K562 (cell line): ENCODE measurements around the gene MRPL9. TPM values are rescaled to one million over a fixed set of nuclear protein-coding genes. Genes with fewer than 3 reads are reported as not detected.

Source experiments
- ATAC-seq: fragments of 200-7000 bp; cut with Tn5 transposase; 3 replicates; pipeline ENCODE4 v1.9.1; 2020; ENCODE audit warnings: moderate library complexity
- BruUV-seq: library from RNA; stranded (reverse); fragments of 400-500 nt; replicated peaks from 2 replicates; lab custom pipeline; 2021; lab: Mats Ljungman, UMichigan
- CTCF ChIA-PET: fragments of 300-600 bp; formaldehyde crosslinking; extraction: SDS; loops from one replicate; lab custom pipeline; 2021; ENCODE audit warnings: low intra/inter-chr PET ratio; lab: Yijun Ruan, JAX
- POLR2A ChIA-PET: fragments of 300-600, 350-650 bp; sonication (Branson Sonifier 250); formaldehyde crosslinking; extraction: SDS; loops from one replicate; lab custom pipeline; 2021; ENCODE audit warnings: antibody characterized with exemption, inconsistent platforms; lab: Yijun Ruan, JAX
- DNase-seq, 4 experiments: peaks; one replicate each; pipeline versions ENCODE4 v3.0.0 to v3.0.0-alpha.2; 2011 to 2018; ENCODE audit warnings: low spot score in 3 of 4, mixed read lengths in 3 of 4; ENCODE audit errors: extremely low read depth in 1 of 4
- FAIRE-seq: peaks from 2 replicates; lab custom pipeline; 2011; peaks lifted over from hg19 to GRCh38; lab: Jason Lieb, UNC
- H2AFZ ChIP-seq: 2 replicates; pipeline ENCODE4 v1.6.0; 2011; ENCODE audit warnings: low read depth, low read length, control low read depth, inconsistent platforms
- H3K27ac ChIP-seq: fragments of 200-600 bp; 3 replicates; pipeline ENCODE4 v1.8.0; 2011; ENCODE audit warnings: low read depth, mild to moderate bottlenecking, control low read depth, inconsistent platforms, low read length, moderate library complexity, mixed read lengths; ENCODE audit errors: extremely low read depth
- H3K27me3 ChIP-seq, 2 experiments: fragments of 300-600 bp in 1 of 2; 2 replicates in 1 of 2; 3 replicates in 1 of 2; pipeline versions ENCODE4 v1.6.0 to v1.8.0; 2011; ENCODE audit warnings: inconsistent platforms in 2 of 2, low read length in 2 of 2, mild to moderate bottlenecking in 1 of 2, mixed read lengths in 1 of 2, moderate library complexity in 1 of 2; ENCODE audit not compliant: control insufficient read depth in 2 of 2, insufficient read depth in 2 of 2
- H3K36me3 ChIP-seq: fragments of 300-600 bp; 3 replicates; pipeline ENCODE4 v1.8.0; 2011; ENCODE audit warnings: mild to moderate bottlenecking, low read length, inconsistent platforms; ENCODE audit not compliant: control insufficient read depth, insufficient read depth
- H3K4me1 ChIP-seq, 2 experiments: fragments of 200-600 bp in 1 of 2; replicated peaks in 1 of 2; 2 replicates in 1 of 2; 3 replicates in 1 of 2; pipeline versions ENCODE4 v1.5.1 to v1.8.0; 2011; ENCODE audit warnings: inconsistent platforms in 2 of 2, low read length in 2 of 2, mild to moderate bottlenecking in 1 of 2, mixed read lengths in 1 of 2, moderate library complexity in 1 of 2; ENCODE audit not compliant: control insufficient read depth in 2 of 2, insufficient read depth in 2 of 2
- H3K4me2 ChIP-seq: 2 replicates; pipeline ENCODE4 v1.6.1; 2011; ENCODE audit warnings: low read length, control low read depth, inconsistent platforms, mixed read lengths; ENCODE audit not compliant: insufficient read depth
- H3K4me3 ChIP-seq: fragments of 200-600 bp; sonication (generic), shearing (Covaris generic); 2 replicates; pipeline ENCODE4 v1.5.1; 2016; ENCODE audit warnings: control low read depth, inconsistent platforms
- H3K79me2 ChIP-seq: fragments of 200-600 bp; 3 replicates; pipeline ENCODE4 v1.8.0; 2011; ENCODE audit warnings: low read length, inconsistent platforms; ENCODE audit not compliant: control insufficient read depth, insufficient read depth
- H3K9ac ChIP-seq, 2 experiments: 2 replicates each; pipeline versions ENCODE4 v1.6.0 to v1.6.1; 2011; ENCODE audit warnings: low read depth in 2 of 2, low read length in 2 of 2, control low read depth in 1 of 2, inconsistent platforms in 1 of 2, mild to moderate bottlenecking in 1 of 2, mixed read lengths in 1 of 2; ENCODE audit not compliant: insufficient read depth in 1 of 2
- H3K9me1 ChIP-seq: one replicate; pipeline ENCODE4 v1.6.0; 2011; ENCODE audit warnings: inconsistent platforms, mild to moderate bottlenecking, low read length, moderate library complexity; ENCODE audit not compliant: control insufficient read depth, insufficient read depth
- H3K9me3 ChIP-seq: replicated peaks from 2 replicates; pipeline ENCODE4 v1.5.1; 2011; ENCODE audit warnings: low read depth, low read length, inconsistent platforms; ENCODE audit not compliant: control insufficient read depth, insufficient read depth
- H4K20me1 ChIP-seq: replicated peaks from 2 replicates; pipeline ENCODE4 v1.6.1; 2011; ENCODE audit warnings: low read length, inconsistent platforms, mixed read lengths; ENCODE audit not compliant: control insufficient read depth, insufficient read depth
- CEBPB ChIP-seq: fragments of 450-650 bp; IDR thresholded peaks from 2 replicates; pipeline ENCODE4 v1.6.1; 2016; ENCODE audit warnings: missing genetic modification characterization, missing compliant biosample characterization
- GABPB2 ChIP-seq: fragments of 250-450 bp; sonication (Bioruptor Pico); conservative IDR thresholded peaks from 2 replicates; pipeline ENCODE4 v1.5.1; 2021; ENCODE audit warnings: mild to moderate bottlenecking
- HDAC1 ChIP-seq, 2 experiments: fragments of 450-650 bp; IDR thresholded peaks; 2 replicates each; pipeline ENCODE4 v1.6.1; 2016 to 2017; ENCODE audit warnings: inconsistent platforms in 1 of 2, mild to moderate bottlenecking in 1 of 2, moderate library complexity in 1 of 2
- NFIX ChIP-seq: fragments of 250-450 bp; sonication (Bioruptor Pico); IDR thresholded peaks from 2 replicates; pipeline ENCODE4 v1.4.0; 2020; ENCODE audit warnings: low read depth, mild to moderate bottlenecking, moderate library complexity
- NUFIP1 ChIP-seq: fragments of 450-650 bp; IDR thresholded peaks from 2 replicates; pipeline ENCODE4 v1.6.1; 2018; ENCODE audit not compliant: partially characterized antibody
- PHF21A ChIP-seq: fragments of 450-650 bp; IDR thresholded peaks from 2 replicates; pipeline ENCODE4 v1.6.1; 2017; ENCODE audit warnings: low read depth, borderline replicate concordance
- PHTF2 ChIP-seq: fragments of 250-450 bp; sonication (Bioruptor Pico); IDR thresholded peaks from 2 replicates; pipeline ENCODE4 v1.5.0; 2021; ENCODE audit warnings: mild to moderate bottlenecking
- ZNF174 ChIP-seq: fragments of 250-450 bp; sonication (Bioruptor Pico); IDR thresholded peaks from 2 replicates; pipeline ENCODE4 v1.4.0; 2020; ENCODE audit warnings: mild to moderate bottlenecking
- ZNF41 ChIP-seq: fragments of 250-450 bp; sonication (Bioruptor Pico); conservative IDR thresholded peaks from 2 replicates; pipeline ENCODE4 v1.4.0; 2020; ENCODE audit warnings: mild to moderate bottlenecking
- ZNF586 ChIP-seq: fragments of 450-650 bp; formaldehyde crosslinking; conservative IDR thresholded peaks from 2 replicates; pipeline ENCODE4 v1.4.0; 2020; ENCODE audit warnings: mild to moderate bottlenecking, moderate library complexity
- ZNF778 ChIP-seq: fragments of 450-650 bp; formaldehyde crosslinking; IDR thresholded peaks from 2 replicates; pipeline ENCODE4 v1.4.0; 2020; ENCODE audit warnings: mild to moderate bottlenecking, moderate library complexity
- WGBS: fragments of 100-300 bp; shearing (Covaris generic); methylation state at CpG from one replicate; pipeline ENCODE4 v1.1.6; 2016; ENCODE audit warnings: low coverage, mixed read lengths; ENCODE audit not compliant: insufficient coverage; ENCODE audit errors: missing lambda C conversion rate; 5-methylcytosine and 5-hydroxymethylcytosine counted together
- in situ Hi-C: fragments of 300-500 bp; cut with MboI; formaldehyde crosslinking; loops from 4 replicates; pipeline ENCODE4 v1.15.0; 2018; ENCODE audit warnings: inconsistent platforms, mixed read lengths
- intact Hi-C: fragments of 100-400 bp; cut with micrococcal nuclease; formaldehyde crosslinking; loops from 2 replicates; pipeline ENCODE4 v1.14.2; 2022
- polyA plus RNA-seq, 8 experiments: library from polyadenylated mRNA; depleted of rRNA in 4 of 8; stranded (reverse) in 5 of 8; unstranded in 3 of 8; fragments of >200 nt; fragmentation: Nextera tagmentation in 2 of 8; fragmentation: Illumina TruSeq in 1 of 8; extraction: Ambion mirVana in 2 of 8; extraction: Trizol in 1 of 8; gene quantifications; 2 replicates each; pipeline versions ENCODE4 v1.2.1 to v1.2.3, GENCODE V29; 2011 to 2014; ENCODE audit warnings: inconsistent platforms in 1 of 8, missing spikeins in 1 of 8
- total RNA-seq, 7 experiments: library from RNA; depleted of rRNA in 6 of 7; stranded (reverse); fragments of >200 nt in 6 of 7; fragmentation: Illumina TruSeq in 2 of 7; extraction: Trizol in 2 of 7; gene quantifications; 2 replicates each; pipeline versions ENCODE4 v1.2.1 to v1.2.3, GENCODE V29; 2011 to 2021; ENCODE audit warnings: low replicate concordance in 1 of 7
- TF ChIP-seq, protein P1 (sequence below): fragments of 250-450 bp; sonication (Bioruptor Pico); IDR thresholded peaks from 2 replicates; pipeline ENCODE4 v1.5.0; 2021
- TF ChIP-seq, protein P2 (sequence below): sonication (generic); formaldehyde crosslinking; IDR thresholded peaks from 2 replicates; pipeline ENCODE4 v1.8.1; 2023; ENCODE audit warnings: mild to moderate bottlenecking, missing genetic modification reagents, moderate library complexity
- TF ChIP-seq, protein P3 (sequence below): sonication (generic); formaldehyde crosslinking; IDR thresholded peaks from 2 replicates; pipeline ENCODE4 v1.9.0; 2022; ENCODE audit warnings: mild to moderate bottlenecking, missing genetic modification reagents
- TF ChIP-seq, protein P4 (sequence below): fragments of 250-450 bp; sonication (Bioruptor Pico); IDR thresholded peaks from 2 replicates; pipeline ENCODE4 v1.8.0; 2022; ENCODE audit warnings: inconsistent platforms, mild to moderate bottlenecking, moderate library complexity, borderline replicate concordance
- TF ChIP-seq, protein P5 (sequence below): sonication (generic); formaldehyde crosslinking; IDR thresholded peaks from 2 replicates; pipeline ENCODE4 v1.8.0; 2022; ENCODE audit warnings: missing genetic modification reagents, mild to moderate bottlenecking, borderline replicate concordance

The MRPL9 gene
- total and polyA plus RNA-seq, 9 of the 15 experiments (the other 6 are each of a cell fraction or from before 2014, with no cell fraction given), result 38.0 to 162 (median 111) TPM

DNA sequence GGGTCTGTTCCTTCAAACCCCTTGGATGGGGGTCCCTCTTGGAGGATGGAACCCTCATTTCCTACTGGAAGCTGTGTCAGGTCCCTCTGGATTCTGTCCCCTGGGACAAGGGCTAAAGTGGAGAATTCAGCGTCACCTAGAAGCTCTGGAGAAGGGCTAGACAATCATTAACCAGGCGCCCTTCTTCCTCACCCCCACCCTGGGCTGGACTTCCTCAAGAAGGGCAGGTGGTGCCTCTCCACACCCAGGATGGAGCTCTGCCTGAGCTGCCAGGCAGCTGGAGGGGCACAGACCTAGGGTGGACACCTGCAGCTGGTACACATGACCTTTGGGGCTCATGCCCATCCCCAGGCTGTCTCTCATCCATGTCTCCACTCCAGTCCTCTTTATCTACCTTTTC lies 50.3 kb downstream of the MRPL9 start:
- Histone ChIP-seq H3K9me1 (no peaks in the 10 kb centered on the region), H3K4me3 (no peak overlapping the region), H3K36me3 (no peaks in the 10 kb centered on the region), H3K4me1 (peaks cover 13 to 17% of the 10 kb centered on the region in 2 experiments; a peak in 4 of 5 replicates), H4K20me1 (peaks cover 30% of the 10 kb centered on the region), H2AFZ (no peak overlapping the region)
- intact Hi-C loops, result no loop called here
- in situ Hi-C loops, result no loop called here
- CTCF ChIA-PET, result no interaction called here
- WGBS, result 0% methylated on average over 1 of the region's 2 CpGs
- POLR2A ChIA-PET, result no interaction called here
- no peak for ATAC-seq
- no peak for TF ChIP-seq HDAC1 (IDR thresholded peaks at IDR 0.05)
- TF ChIP-seq PHTF2 (CRISPR knock-in tag), result no peak
- no peak for TF ChIP-seq NFIX
- TF ChIP-seq, protein P1, sequence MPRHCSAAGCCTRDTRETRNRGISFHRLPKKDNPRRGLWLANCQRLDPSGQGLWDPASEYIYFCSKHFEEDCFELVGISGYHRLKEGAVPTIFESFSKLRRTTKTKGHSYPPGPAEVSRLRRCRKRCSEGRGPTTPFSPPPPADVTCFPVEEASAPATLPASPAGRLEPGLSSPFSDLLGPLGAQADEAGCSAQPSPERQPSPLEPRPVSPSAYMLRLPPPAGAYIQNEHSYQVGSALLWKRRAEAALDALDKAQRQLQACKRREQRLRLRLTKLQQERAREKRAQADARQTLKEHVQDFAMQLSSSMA (CRISPR knock-in tag), result no peak
- no peak for TF ChIP-seq CEBPB
- TF ChIP-seq, protein P2, sequence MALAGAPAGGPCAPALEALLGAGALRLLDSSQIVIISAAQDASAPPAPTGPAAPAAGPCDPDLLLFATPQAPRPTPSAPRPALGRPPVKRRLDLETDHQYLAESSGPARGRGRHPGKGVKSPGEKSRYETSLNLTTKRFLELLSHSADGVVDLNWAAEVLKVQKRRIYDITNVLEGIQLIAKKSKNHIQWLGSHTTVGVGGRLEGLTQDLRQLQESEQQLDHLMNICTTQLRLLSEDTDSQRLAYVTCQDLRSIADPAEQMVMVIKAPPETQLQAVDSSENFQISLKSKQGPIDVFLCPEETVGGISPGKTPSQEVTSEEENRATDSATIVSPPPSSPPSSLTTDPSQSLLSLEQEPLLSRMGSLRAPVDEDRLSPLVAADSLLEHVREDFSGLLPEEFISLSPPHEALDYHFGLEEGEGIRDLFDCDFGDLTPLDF, result no peak
- TF ChIP-seq GABPB2 (CRISPR knock-in tag), result no peak
- TF ChIP-seq, protein P3, sequence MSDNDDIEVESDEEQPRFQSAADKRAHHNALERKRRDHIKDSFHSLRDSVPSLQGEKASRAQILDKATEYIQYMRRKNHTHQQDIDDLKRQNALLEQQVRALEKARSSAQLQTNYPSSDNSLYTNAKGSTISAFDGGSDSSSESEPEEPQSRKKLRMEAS (CRISPR knock-in tag), result no peak
- TF ChIP-seq ZNF174 (CRISPR knock-in tag), result no peak
- TF ChIP-seq NUFIP1, result no peak
- no peak for TF ChIP-seq PHF21A
- TF ChIP-seq ZNF586, result no peak
- TF ChIP-seq, protein P4, sequence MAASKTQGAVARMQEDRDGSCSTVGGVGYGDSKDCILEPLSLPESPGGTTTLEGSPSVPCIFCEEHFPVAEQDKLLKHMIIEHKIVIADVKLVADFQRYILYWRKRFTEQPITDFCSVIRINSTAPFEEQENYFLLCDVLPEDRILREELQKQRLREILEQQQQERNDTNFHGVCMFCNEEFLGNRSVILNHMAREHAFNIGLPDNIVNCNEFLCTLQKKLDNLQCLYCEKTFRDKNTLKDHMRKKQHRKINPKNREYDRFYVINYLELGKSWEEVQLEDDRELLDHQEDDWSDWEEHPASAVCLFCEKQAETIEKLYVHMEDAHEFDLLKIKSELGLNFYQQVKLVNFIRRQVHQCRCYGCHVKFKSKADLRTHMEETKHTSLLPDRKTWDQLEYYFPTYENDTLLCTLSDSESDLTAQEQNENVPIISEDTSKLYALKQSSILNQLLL (CRISPR knock-in tag), result no peak
- TF ChIP-seq ZNF778 (CRISPR knock-in tag), result no peak
- TF ChIP-seq, protein P5, sequence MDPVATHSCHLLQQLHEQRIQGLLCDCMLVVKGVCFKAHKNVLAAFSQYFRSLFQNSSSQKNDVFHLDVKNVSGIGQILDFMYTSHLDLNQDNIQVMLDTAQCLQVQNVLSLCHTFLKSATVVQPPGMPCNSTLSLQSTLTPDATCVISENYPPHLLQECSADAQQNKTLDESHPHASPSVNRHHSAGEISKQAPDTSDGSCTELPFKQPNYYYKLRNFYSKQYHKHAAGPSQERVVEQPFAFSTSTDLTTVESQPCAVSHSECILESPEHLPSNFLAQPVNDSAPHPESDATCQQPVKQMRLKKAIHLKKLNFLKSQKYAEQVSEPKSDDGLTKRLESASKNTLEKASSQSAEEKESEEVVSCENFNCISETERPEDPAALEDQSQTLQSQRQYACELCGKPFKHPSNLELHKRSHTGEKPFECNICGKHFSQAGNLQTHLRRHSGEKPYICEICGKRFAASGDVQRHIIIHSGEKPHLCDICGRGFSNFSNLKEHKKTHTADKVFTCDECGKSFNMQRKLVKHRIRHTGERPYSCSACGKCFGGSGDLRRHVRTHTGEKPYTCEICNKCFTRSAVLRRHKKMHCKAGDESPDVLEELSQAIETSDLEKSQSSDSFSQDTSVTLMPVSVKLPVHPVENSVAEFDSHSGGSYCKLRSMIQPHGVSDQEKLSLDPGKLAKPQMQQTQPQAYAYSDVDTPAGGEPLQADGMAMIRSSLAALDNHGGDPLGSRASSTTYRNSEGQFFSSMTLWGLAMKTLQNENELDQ, result no peak
- no peak for TF ChIP-seq ZNF41 (CRISPR knock-in tag)
- TF ChIP-seq, all 486 proteins: peak for 0
- H3K27ac ChIP-seq, result no peak overlapping the region
- no peak overlapping the region for H3K4me2 ChIP-seq
- H3K79me2 ChIP-seq, result no peaks in the 10 kb centered on the region
- H3K9ac ChIP-seq, result no peak overlapping the region
- no peaks in the 10 kb centered on the region for H3K9me3 ChIP-seq
- BruUV-seq, result no TSS peak
- DNase-seq (no peak), FAIRE-seq (no peak)
- H3K27me3 ChIP-seq, result peaks cover 3 to 56% of the 10 kb centered on the region in 2 experiments; a peak in 2 of 5 replicates
